ENCODE results near the gene PCDHA5.
"Not testable (repeated sequence)": the region's sequence is repeated elsewhere in the genome, so short reads cannot be mapped to it uniquely, and the experiment has no call there.

The PCDHA5 gene

GRCh38 chr5:140823475-140823874 lies 2.1 kb downstream of the PCDHA5 start:
- DNase-seq (ENCODE audit: low read depth): no peak

- DNase-seq (ENCODE audit: low read depth): no peak
Observed at GRCh38 chr5:140827704-140828361, 6.4 kb downstream of the PCDHA5 start, which contains the start of gene PCDHA6. TSS of gene PCDHA6 (plus strand) at chr5:140827960. CDS start at chr5:140828092, 132 bp downstream.

GRCh38 chr5:140828362-140828737 lies 6.9 kb downstream of the PCDHA5 start:
- no peak for DNase-seq (ENCODE audit: low read depth)

- not testable (repeated sequence) for DNase-seq (ENCODE audit: low read depth)
Observed at GRCh38 chr5:140829511-140830501, 8.4 kb downstream of the PCDHA5 start.

- DNase-seq (ENCODE audit: low read depth): no peak
Observed at GRCh38 chr5:140833993-140834392, 12.6 kb downstream of the PCDHA5 start, which contains the start of gene PCDHA7. TSS of gene PCDHA7 (plus strand) at chr5:140834269. CDS start at chr5:140834384, 115 bp downstream.

- not testable (repeated sequence) for DNase-seq (ENCODE audit: low read depth)
Observed at GRCh38 chr5:140834439-140835008, 13.1 kb downstream of the PCDHA5 start.

GRCh38 chr5:140835622-140836510 lies 14.5 kb downstream of the PCDHA5 start:
- no peak for DNase-seq (ENCODE audit: low read depth)

- no peak for DNase-seq (ENCODE audit: low read depth)
Observed at GRCh38 chr5:140840978-140841962, 19.9 kb downstream of the PCDHA5 start, which contains the start of gene PCDHA8. TSS of gene PCDHA8 (plus strand) at chr5:140841187. CDS start at chr5:140841322, 135 bp downstream.

GRCh38 chr5:140842798-140843733 lies 21.7 kb downstream of the PCDHA5 start:
- no peak for DNase-seq (ENCODE audit: low read depth)

- not testable (repeated sequence) for DNase-seq (ENCODE audit: low read depth)
Observed at GRCh38 chr5:140848139-140849102, 27.0 kb downstream of the PCDHA5 start, which contains the start of gene PCDHA9. TSS of gene PCDHA9 (plus strand) at chr5:140848382. CDS start at chr5:140848496, 114 bp downstream.

GRCh38 chr5:140849831-140850634 lies 28.6 kb downstream of the PCDHA5 start:
- not testable (repeated sequence) for DNase-seq (ENCODE audit: low read depth)

GRCh38 chr5:140855772-140856674 lies 34.6 kb downstream of the PCDHA5 start, which contains the start of gene PCDHA10:
TSS of gene PCDHA10 (plus strand) at chr5:140855897. CDS start at chr5:140856049, 152 bp downstream.
- DNase-seq (ENCODE audit: low read depth): no peak

GRCh38 chr5:140857177-140857986 lies 36.0 kb downstream of the PCDHA5 start:
- DNase-seq (ENCODE audit: low read depth): no peak

GRCh38 chr5:140857987-140858240 lies 36.5 kb downstream of the PCDHA5 start:
- DNase-seq (ENCODE audit: low read depth): no peak
